ENCODE data around the gene KCTD5.

The KCTD5 gene

DNA sequence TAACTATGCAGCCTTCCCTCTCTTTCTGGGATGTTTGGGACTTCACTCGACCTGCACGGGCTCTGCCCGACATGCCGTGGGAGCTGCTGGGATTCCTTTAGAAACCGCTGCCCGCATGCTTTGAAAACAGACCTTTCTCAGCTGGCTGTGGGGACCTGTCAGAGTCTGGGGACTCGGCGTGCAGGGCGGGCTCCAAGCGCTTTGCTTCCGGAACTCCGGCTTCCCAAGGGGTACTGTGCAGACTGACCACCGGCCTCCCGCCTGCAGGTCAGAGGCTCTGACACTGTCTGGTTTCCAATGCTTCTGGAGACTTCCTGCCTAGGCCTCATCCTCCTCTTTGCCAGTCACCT, 25.9 kb downstream of the KCTD5 start:
- H3K9ac ChIP-seq (ENCODE audit: low read depth, low read length), result no peak overlapping the region
- H3K36me3 ChIP-seq (ENCODE audit: control insufficient read depth, insufficient read depth, low read length), result peaks cover 40% of the 10 kb centered on the region
- no peaks in the 10 kb centered on the region for H3K4me1 ChIP-seq (ENCODE audit: control insufficient read depth, insufficient read depth, low read length)
- H3K9me3 ChIP-seq (ENCODE audit: control insufficient read depth, insufficient read depth, low read length), result no peaks in the 10 kb centered on the region
- H3K4me3 ChIP-seq (ENCODE audit: low read depth, low read length), result no peak overlapping the region
- H3K27me3 ChIP-seq (ENCODE audit: control insufficient read depth, insufficient read depth, low read length), result no peaks in the 10 kb centered on the region

GRCh38 chr16:2708955-2709587, 26.7 kb downstream of the KCTD5 start:
- H3K36me3 ChIP-seq (ENCODE audit: control insufficient read depth, insufficient read depth, low read length), result peaks cover 36% of the 10 kb centered on the region
- H3K4me3 ChIP-seq (ENCODE audit: low read depth, low read length), result no peak overlapping the region
- H3K9me3 ChIP-seq (ENCODE audit: control insufficient read depth, insufficient read depth, low read length), result no peaks in the 10 kb centered on the region
- H3K9ac ChIP-seq (ENCODE audit: low read depth, low read length), result no peak overlapping the region
- no peaks in the 10 kb centered on the region for H3K27me3 ChIP-seq (ENCODE audit: control insufficient read depth, insufficient read depth, low read length)
- no peaks in the 10 kb centered on the region for H3K4me1 ChIP-seq (ENCODE audit: control insufficient read depth, insufficient read depth, low read length)

GRCh38 chr16:2709588-2709984, 27.3 kb downstream of the KCTD5 start:
- H3K9ac ChIP-seq (ENCODE audit: low read depth, low read length), result no peak overlapping the region
- no peak overlapping the region for H3K4me3 ChIP-seq (ENCODE audit: low read depth, low read length)
- H3K27me3 ChIP-seq (ENCODE audit: control insufficient read depth, insufficient read depth, low read length), result no peaks in the 10 kb centered on the region
- no peaks in the 10 kb centered on the region for H3K9me3 ChIP-seq (ENCODE audit: control insufficient read depth, insufficient read depth, low read length)
- peaks cover 35% of the 10 kb centered on the region for H3K36me3 ChIP-seq (ENCODE audit: control insufficient read depth, insufficient read depth, low read length)
- no peaks in the 10 kb centered on the region for H3K4me1 ChIP-seq (ENCODE audit: control insufficient read depth, insufficient read depth, low read length)

- Histone ChIP-seq H3K36me3 (ENCODE audit: control insufficient read depth, insufficient read depth, low read length) (peaks cover 29% of the 10 kb centered on the region), H3K4me1 (ENCODE audit: control insufficient read depth, insufficient read depth, low read length) (no peaks in the 10 kb centered on the region), H3K9ac (ENCODE audit: low read depth, low read length) (no peak overlapping the region), H3K9me3 (ENCODE audit: control insufficient read depth, insufficient read depth, low read length) (no peaks in the 10 kb centered on the region), H3K4me3 (ENCODE audit: low read depth, low read length) (no peak overlapping the region), H3K27me3 (ENCODE audit: control insufficient read depth, insufficient read depth, low read length) (no peaks in the 10 kb centered on the region)
Measured at GRCh38 chr16:2710021-2710710, 27.8 kb downstream of the KCTD5 start.

DNA sequence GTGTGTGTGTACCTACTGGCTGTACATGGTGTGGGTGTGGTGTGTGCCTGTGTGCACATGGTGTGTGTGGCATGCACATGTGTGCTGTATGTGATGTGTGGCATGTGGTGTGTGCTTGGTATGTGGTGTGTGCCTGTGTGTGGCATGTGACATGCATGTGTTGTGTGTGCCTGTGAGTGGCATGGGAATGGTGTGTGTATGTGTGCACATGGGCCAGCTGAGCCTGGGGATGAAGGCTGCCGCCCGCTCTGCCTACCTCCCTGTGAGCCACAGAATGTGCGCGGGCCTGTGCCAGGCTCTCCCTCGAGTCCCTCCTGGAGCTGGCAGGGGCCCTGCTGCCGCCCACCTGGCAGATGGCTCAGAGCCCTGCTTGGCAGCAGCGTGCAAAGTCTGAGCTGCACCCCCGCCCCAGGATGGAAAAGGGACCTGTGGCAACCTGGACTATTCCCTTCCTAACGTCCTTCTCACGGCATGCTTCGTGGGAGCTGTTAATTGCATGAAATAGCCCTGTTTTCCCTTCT, 28.4 kb downstream of the KCTD5 start:
- Histone ChIP-seq H3K27me3 (ENCODE audit: control insufficient read depth, insufficient read depth, low read length) (no peaks in the 10 kb centered on the region), H3K36me3 (ENCODE audit: control insufficient read depth, insufficient read depth, low read length) (peaks cover 24% of the 10 kb centered on the region), H3K4me1 (ENCODE audit: control insufficient read depth, insufficient read depth, low read length) (no peaks in the 10 kb centered on the region), H3K9me3 (ENCODE audit: control insufficient read depth, insufficient read depth, low read length) (no peaks in the 10 kb centered on the region), H3K4me3 (ENCODE audit: low read depth, low read length) (no peak overlapping the region), H3K9ac (ENCODE audit: low read depth, low read length) (no peak overlapping the region)

- H3K36me3 ChIP-seq (ENCODE audit: control insufficient read depth, insufficient read depth, low read length), result peaks cover 24% of the 10 kb centered on the region
Measured at GRCh38 chr16:2711370-2712062, 29.2 kb downstream of the KCTD5 start.

DNA sequence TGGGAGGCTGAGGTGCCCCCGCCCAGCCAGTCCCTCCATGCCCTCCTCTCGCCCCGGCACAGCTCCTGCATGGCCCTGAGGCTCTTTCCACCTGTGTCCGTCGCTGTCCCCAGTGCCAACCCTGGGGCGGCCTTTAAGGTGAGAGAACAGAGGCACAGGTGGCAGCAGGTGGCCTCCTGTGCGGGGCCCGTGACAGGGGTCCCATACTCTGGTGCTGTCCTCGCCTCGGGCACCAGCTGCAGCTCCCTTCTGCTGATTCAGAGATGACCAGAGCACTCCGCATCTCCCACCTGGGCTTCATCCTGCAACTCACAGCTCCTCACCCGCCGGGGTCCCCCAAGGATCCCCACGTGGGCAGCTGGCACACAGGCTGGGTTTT, 29.7 kb downstream of the KCTD5 start:
- no peak overlapping the region for H3K9ac ChIP-seq (ENCODE audit: low read depth, low read length)
- H3K9me3 ChIP-seq (ENCODE audit: control insufficient read depth, insufficient read depth, low read length), result no peaks in the 10 kb centered on the region
- H3K27me3 ChIP-seq (ENCODE audit: control insufficient read depth, insufficient read depth, low read length), result no peaks in the 10 kb centered on the region
- H3K4me1 ChIP-seq (ENCODE audit: control insufficient read depth, insufficient read depth, low read length), result no peaks in the 10 kb centered on the region
- H3K4me3 ChIP-seq (ENCODE audit: low read depth, low read length), result no peak overlapping the region
- H3K36me3 ChIP-seq (ENCODE audit: control insufficient read depth, insufficient read depth, low read length), result peaks cover 22% of the 10 kb centered on the region

More at GRCh38 chr16:2711370-2712062, 29.2 kb downstream of the KCTD5 start:
- no peak overlapping the region for H3K4me3 ChIP-seq (ENCODE audit: low read depth, low read length)
- no peaks in the 10 kb centered on the region for H3K4me1 ChIP-seq (ENCODE audit: control insufficient read depth, insufficient read depth, low read length)
- H3K9me3 ChIP-seq (ENCODE audit: control insufficient read depth, insufficient read depth, low read length), result no peaks in the 10 kb centered on the region
- no peak overlapping the region for H3K9ac ChIP-seq (ENCODE audit: low read depth, low read length)
- H3K27me3 ChIP-seq (ENCODE audit: control insufficient read depth, insufficient read depth, low read length), result no peaks in the 10 kb centered on the region

DNA sequence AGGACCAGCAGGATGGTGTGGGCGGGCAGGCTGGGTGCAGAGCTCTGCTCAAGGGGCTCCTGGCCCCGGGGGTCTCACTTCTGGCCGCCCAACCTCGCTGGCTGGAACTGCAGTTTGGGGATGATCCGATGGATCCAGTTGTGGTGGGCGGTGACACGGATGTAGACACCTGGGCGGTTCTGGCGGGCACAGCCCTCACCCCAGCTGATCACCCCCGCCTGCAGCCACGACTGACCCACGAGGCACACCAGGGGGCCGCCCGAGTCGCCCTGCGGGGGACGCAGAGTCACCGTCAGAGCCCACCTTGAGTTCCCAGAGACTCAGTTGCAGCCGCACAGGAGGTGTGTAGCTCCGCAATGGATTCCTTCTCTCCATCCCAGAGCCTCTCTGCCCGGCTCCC, 30.2 kb downstream of the KCTD5 start:
- Histone ChIP-seq H3K4me1 (ENCODE audit: control insufficient read depth, insufficient read depth, low read length) (no peaks in the 10 kb centered on the region), H3K4me3 (ENCODE audit: low read depth, low read length) (no peak overlapping the region), H3K9me3 (ENCODE audit: control insufficient read depth, insufficient read depth, low read length) (no peaks in the 10 kb centered on the region), H3K9ac (ENCODE audit: low read depth, low read length) (no peak overlapping the region), H3K27me3 (ENCODE audit: control insufficient read depth, insufficient read depth, low read length) (no peaks in the 10 kb centered on the region), H3K36me3 (ENCODE audit: control insufficient read depth, insufficient read depth, low read length) (peaks cover 17% of the 10 kb centered on the region)

DNA sequence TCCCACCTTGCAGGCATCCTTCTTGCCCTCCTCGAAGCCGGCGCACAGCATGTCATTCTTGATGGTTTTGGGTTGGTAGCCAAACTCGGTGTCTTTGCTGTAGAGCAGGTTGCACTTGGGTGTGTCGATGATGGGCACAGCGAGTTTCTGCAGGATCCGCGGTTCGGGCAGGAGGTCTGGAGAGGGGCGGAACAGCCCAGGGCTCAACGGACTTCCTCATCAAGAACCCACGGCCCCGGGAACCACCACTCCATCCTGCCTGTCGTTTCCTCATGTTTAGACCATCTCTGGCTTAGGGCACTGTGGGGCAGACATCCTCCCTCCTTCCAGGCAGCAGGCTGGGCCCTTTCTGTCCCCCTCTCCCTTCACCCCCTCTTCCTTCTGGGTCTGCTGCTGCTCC, 31.2 kb downstream of the KCTD5 start:
- H3K36me3 ChIP-seq (ENCODE audit: control insufficient read depth, insufficient read depth, low read length), result peaks cover 9% of the 10 kb centered on the region
- no peaks in the 10 kb centered on the region for H3K4me1 ChIP-seq (ENCODE audit: control insufficient read depth, insufficient read depth, low read length)
- H3K9ac ChIP-seq (ENCODE audit: low read depth, low read length), result no peak overlapping the region
- H3K4me3 ChIP-seq (ENCODE audit: low read depth, low read length), result no peak overlapping the region
- H3K27me3 ChIP-seq (ENCODE audit: control insufficient read depth, insufficient read depth, low read length), result no peaks in the 10 kb centered on the region
- H3K9me3 ChIP-seq (ENCODE audit: control insufficient read depth, insufficient read depth, low read length), result no peaks in the 10 kb centered on the region

GRCh38 chr16:2713985-2714774, 31.9 kb downstream of the KCTD5 start:
- Histone ChIP-seq H3K9me3 (ENCODE audit: control insufficient read depth, insufficient read depth, low read length) (no peaks in the 10 kb centered on the region), H3K36me3 (ENCODE audit: control insufficient read depth, insufficient read depth, low read length) (peaks cover 8% of the 10 kb centered on the region), H3K4me1 (ENCODE audit: control insufficient read depth, insufficient read depth, low read length) (no peaks in the 10 kb centered on the region), H3K27me3 (ENCODE audit: control insufficient read depth, insufficient read depth, low read length) (no peaks in the 10 kb centered on the region), H3K9ac (ENCODE audit: low read depth, low read length) (no peak overlapping the region), H3K4me3 (ENCODE audit: low read depth, low read length) (no peak overlapping the region)

GRCh38 chr16:2715064-2715463, 32.7 kb downstream of the KCTD5 start:
- H3K36me3 ChIP-seq (ENCODE audit: control insufficient read depth, insufficient read depth, low read length), result peaks cover 3% of the 10 kb centered on the region
- H3K9me3 ChIP-seq (ENCODE audit: control insufficient read depth, insufficient read depth, low read length), result no peaks in the 10 kb centered on the region
- H3K4me1 ChIP-seq (ENCODE audit: control insufficient read depth, insufficient read depth, low read length), result no peaks in the 10 kb centered on the region
- H3K27me3 ChIP-seq (ENCODE audit: control insufficient read depth, insufficient read depth, low read length), result no peaks in the 10 kb centered on the region
- H3K4me3 ChIP-seq (ENCODE audit: low read depth, low read length), result no peak overlapping the region
- H3K9ac ChIP-seq (ENCODE audit: low read depth, low read length), result no peak overlapping the region
